IMR-90 (cell line): ENCODE measurements around the gene DYRK1A. TPM values are rescaled to one million over a fixed set of nuclear protein-coding genes. Genes with fewer than 3 reads are reported as not detected.

Source experiments
- ATAC-seq: fragments of 200-7000 bp; cut with Tn5 transposase; 2 replicates; pipeline ENCODE4 v1.9.1; 2020; ENCODE audit warnings: low read depth, mild to moderate bottlenecking, moderate library complexity
- BruUV-seq: library from RNA; stranded (reverse); fragments of 400-500 nt; replicated peaks from 2 replicates; lab custom pipeline; 2021; lab: Mats Ljungman, UMichigan
- CTCF ChIA-PET: fragments of 300-600 bp; formaldehyde crosslinking; extraction: SDS; loops from one replicate; lab custom pipeline; 2021; ENCODE audit warnings: antibody characterized with exemption; lab: Yijun Ruan, JAX
- POLR2A ChIA-PET: fragments of 300-600 bp; sonication (Branson Sonifier 250); formaldehyde crosslinking; loops from one replicate; lab custom pipeline; 2022; ENCODE audit warnings: antibody characterized with exemption; ENCODE audit not compliant: unreplicated experiment; lab: Charles Lee
- DNase-seq: peaks from one replicate; pipeline ENCODE4 v3.0.0; 2013
- H2AFZ ChIP-seq: replicated peaks from 2 replicates; pipeline ENCODE3; 2013; ENCODE audit warnings: low read length, mild to moderate bottlenecking; ENCODE audit not compliant: poor library complexity
- H2AK5ac ChIP-seq: 2 replicates; pipeline ENCODE4 v1.6.1; 2013; ENCODE audit warnings: low read depth, low read length, inconsistent platforms
- H2AK9ac ChIP-seq: replicated peaks from 2 replicates; pipeline ENCODE3; 2013; ENCODE audit warnings: mild to moderate bottlenecking, low read depth, low read length, moderate library complexity; ENCODE audit not compliant: poor library complexity
- H2BK120ac ChIP-seq: 2 replicates; pipeline ENCODE4 v1.6.1; 2013; ENCODE audit warnings: low read depth, low read length, inconsistent platforms
- H2BK15ac ChIP-seq: 3 replicates; pipeline ENCODE4 v1.6.1; 2013; ENCODE audit warnings: low read depth, low read length, inconsistent platforms
- H2BK20ac ChIP-seq: 2 replicates; pipeline ENCODE4 v1.6.1; 2013; ENCODE audit warnings: low read depth, mild to moderate bottlenecking, inconsistent platforms, low read length, moderate library complexity
- H2BK5ac ChIP-seq: 2 replicates; pipeline ENCODE4 v1.6.1; 2013; ENCODE audit warnings: mild to moderate bottlenecking, low read depth, low read length, inconsistent platforms; ENCODE audit not compliant: poor library complexity, severe bottlenecking
- H3K14ac ChIP-seq: replicated peaks from 2 replicates; pipeline ENCODE4 v1.6.1; 2013; ENCODE audit warnings: low read depth, low read length, inconsistent platforms
- H3K18ac ChIP-seq: 2 replicates; pipeline ENCODE4 v1.6.1; 2013; ENCODE audit warnings: low read depth, low read length, control low read depth
- H3K23ac ChIP-seq: 2 replicates; pipeline ENCODE4 v1.6.1; 2013; ENCODE audit warnings: low read depth, low read length, inconsistent platforms
- H3K27ac ChIP-seq: 2 replicates; pipeline ENCODE4 v1.5.1; 2013; ENCODE audit warnings: mild to moderate bottlenecking, control low read depth, low read length; ENCODE audit not compliant: insufficient read depth
- H3K27me3 ChIP-seq: 2 replicates; pipeline ENCODE4 v1.6.1; 2013; ENCODE audit warnings: low read length; ENCODE audit not compliant: control insufficient read depth, insufficient read depth
- H3K36me3 ChIP-seq: 2 replicates; pipeline ENCODE4 v1.6.1; 2013; ENCODE audit warnings: low read length, mixed read lengths; ENCODE audit not compliant: control insufficient read depth, insufficient read depth
- H3K4ac ChIP-seq: 2 replicates; pipeline ENCODE4 v1.6.1; 2013; ENCODE audit warnings: low read depth, low read length, inconsistent platforms
- H3K4me1 ChIP-seq: 2 replicates; pipeline ENCODE4 v1.6.1; 2013; ENCODE audit warnings: low read length, mixed read lengths; ENCODE audit not compliant: control insufficient read depth, insufficient read depth
- H3K4me2 ChIP-seq: 2 replicates; pipeline ENCODE4 v1.6.1; 2013; ENCODE audit warnings: low read depth, mild to moderate bottlenecking, control low read depth, low read length, moderate library complexity
- H3K4me3 ChIP-seq: 2 replicates; pipeline ENCODE4 v1.5.1; 2013; ENCODE audit warnings: low read depth, mild to moderate bottlenecking, control low read depth, low read length, moderate library complexity; ENCODE audit not compliant: insufficient read depth
- H3K56ac ChIP-seq: 2 replicates; pipeline ENCODE4 v1.6.1; 2013; ENCODE audit warnings: low read length, inconsistent platforms; ENCODE audit not compliant: insufficient read depth; ENCODE audit errors: extremely low read depth
- H3K79me1 ChIP-seq, 2 experiments: 2 replicates each; pipeline ENCODE4 v1.6.1; 2013; ENCODE audit warnings: low read length in 2 of 2, inconsistent platforms in 1 of 2, low read depth in 1 of 2
- H3K9ac ChIP-seq: 2 replicates; pipeline ENCODE4 v1.6.1; 2013; ENCODE audit warnings: low read depth, low read length, control low read depth
- H3K9me1 ChIP-seq: 2 replicates; pipeline ENCODE4 v1.6.1; 2013; ENCODE audit warnings: low read length, inconsistent platforms; ENCODE audit not compliant: insufficient read depth
- H3K9me3 ChIP-seq: 2 replicates; pipeline ENCODE4 v1.6.1; 2013; ENCODE audit warnings: low read length; ENCODE audit not compliant: control insufficient read depth, insufficient read depth
- H4K20me1 ChIP-seq: 2 replicates; pipeline ENCODE4 v1.6.1; 2013; ENCODE audit warnings: low read length, inconsistent platforms; ENCODE audit not compliant: insufficient read depth
- H4K5ac ChIP-seq: 2 replicates; pipeline ENCODE4 v1.6.1; 2013; ENCODE audit warnings: mild to moderate bottlenecking, low read depth, low read length, control low read depth
- H4K8ac ChIP-seq, 2 experiments: 2 replicates each; pipeline ENCODE4 v1.6.1; 2013; ENCODE audit warnings: low read depth in 2 of 2, low read length in 2 of 2, control low read depth in 1 of 2, inconsistent platforms in 1 of 2
- H4K91ac ChIP-seq: 2 replicates; pipeline ENCODE4 v1.6.1; 2013; ENCODE audit warnings: low read depth, low read length, inconsistent platforms; ENCODE audit not compliant: insufficient read depth
- BHLHE40 ChIP-seq: fragments of 150-350 bp; IDR thresholded peaks from 2 replicates; pipeline ENCODE4 v1.6.1; 2016; ENCODE audit warnings: mild to moderate bottlenecking, low read depth, low read length
- CEBPB ChIP-seq: IDR thresholded peaks from 2 replicates; pipeline ENCODE4 v1.6.1; 2012; ENCODE audit warnings: low read depth, low read length, improper control_type of control experiment
- CHD1 ChIP-seq: IDR thresholded peaks from 2 replicates; pipeline ENCODE4 v1.6.1; 2012; ENCODE audit warnings: low read depth, low read length, improper control_type of control experiment
- MAFK ChIP-seq: IDR thresholded peaks from 2 replicates; pipeline ENCODE4 v1.6.1; 2012; ENCODE audit warnings: low read depth, low read length, improper control_type of control experiment
- MAZ ChIP-seq: IDR thresholded peaks from 2 replicates; pipeline ENCODE4 v1.6.1; 2012; ENCODE audit warnings: low read depth, mild to moderate bottlenecking, low read length, improper control_type of control experiment, moderate library complexity, borderline replicate concordance
- MXI1 ChIP-seq: IDR thresholded peaks from 2 replicates; pipeline ENCODE4 v1.6.1; 2012; ENCODE audit warnings: low read depth, mild to moderate bottlenecking, low read length, moderate library complexity, borderline replicate concordance
- POLR2A ChIP-seq: IDR thresholded peaks from 2 replicates; pipeline ENCODE4 v1.6.1; 2012; ENCODE audit warnings: mild to moderate bottlenecking, low read depth, low read length
- RCOR1 ChIP-seq: IDR thresholded peaks from 2 replicates; pipeline ENCODE4 v1.6.1; 2012; ENCODE audit warnings: mild to moderate bottlenecking, low read length, improper control_type of control experiment; ENCODE audit not compliant: insufficient replicate concordance
- SMC3 ChIP-seq: fragments of 150-350 bp; IDR thresholded peaks from 2 replicates; pipeline ENCODE4 v1.6.1; 2016; ENCODE audit warnings: low read depth, mild to moderate bottlenecking, antibody characterized with exemption, low read length, moderate library complexity
- WGBS, 2 experiments: methylation state at CpG; one replicate each; pipeline versions ENCODE4 v1.1.5 to v1.1.7; 2013; ENCODE audit warnings: missing lambda C conversion rate in 2 of 2; ENCODE audit not compliant: insufficient read length in 1 of 2; ENCODE audit errors: extremely low coverage in 2 of 2; 5-methylcytosine and 5-hydroxymethylcytosine counted together
- dilution Hi-C: fragments of 300-500 bp; cut with HindIII; formaldehyde crosslinking; loops from one replicate; pipeline ENCODE4 v1.14.3; 2018; ENCODE audit warnings: low sequenced_read_pairs; ENCODE audit not compliant: unreplicated experiment
- in situ Hi-C: fragments of 300-500 bp; cut with MboI; formaldehyde crosslinking; loops from 3 replicates; pipeline ENCODE4 v1.14.3; 2019; ENCODE audit warnings: low sequenced_read_pairs, inconsistent platforms, mixed read lengths
- intact Hi-C: fragments of 100-400 bp; cut with micrococcal nuclease; formaldehyde crosslinking; loops from 2 replicates; pipeline ENCODE4 v1.10.0; 2022
- polyA plus RNA-seq, 3 experiments: library from polyadenylated mRNA; depleted of rRNA; stranded (reverse); fragments of >200 nt; gene quantifications; 2 replicates each; pipeline ENCODE4 v1.2.3, GENCODE V29; 2012; ENCODE audit warnings: low replicate concordance in 1 of 3
- total RNA-seq: library from RNA; depleted of rRNA; stranded (reverse); fragments of >200 nt; gene quantifications from 2 replicates; pipeline ENCODE4 v1.2.3, GENCODE V29; 2012
- TF ChIP-seq, protein P1 (sequence below): fragments of 150-350 bp; IDR thresholded peaks from 2 replicates; pipeline ENCODE4 v1.6.1; 2017; ENCODE audit warnings: mild to moderate bottlenecking, antibody characterized with exemption, low read length, low read depth
- TF ChIP-seq, protein P2 (sequence below): fragments of 150-350 bp; IDR thresholded peaks from 2 replicates; pipeline ENCODE4 v1.6.1; 2016; ENCODE audit warnings: low read depth, mild to moderate bottlenecking, low read length, moderate library complexity, borderline replicate concordance

DYRK1A gene
- total and polyA plus RNA-seq, 2 of the 4 experiments (the other 2 are of a cell fraction): 18.6 to 50.5 TPM

DNA sequence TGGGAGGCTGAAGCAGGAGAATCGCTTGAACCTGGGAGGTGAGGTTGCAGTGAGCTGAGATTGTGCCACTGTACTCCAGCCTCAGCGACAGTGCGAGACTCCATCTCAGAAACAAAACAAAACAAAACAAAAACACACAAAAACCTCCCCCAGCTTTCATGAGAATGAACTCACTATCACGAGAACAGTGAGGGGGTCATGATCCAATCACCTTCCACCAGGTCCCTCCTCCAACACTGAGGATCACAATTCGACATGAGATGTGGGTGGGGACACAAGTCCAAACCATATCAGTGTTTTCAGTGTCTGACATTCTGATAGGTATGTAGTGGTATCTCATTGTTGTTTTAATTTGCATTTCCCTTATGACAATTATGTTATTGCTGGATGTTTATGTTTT is 31.5 kb upstream of the DYRK1A start:
- H4K91ac ChIP-seq: no peak overlapping the region
- no peaks in the 10 kb centered on the region for H3K9me3 ChIP-seq
- POLR2A ChIA-PET: no interaction called here
- CTCF ChIA-PET: no interaction called here
- no peak overlapping the region; the same call in 1 of the 2 replicates for H2BK20ac ChIP-seq
- dilution Hi-C loops: no loop called here
- H3K56ac ChIP-seq: no peak overlapping the region
- H3K14ac ChIP-seq: 0 out of 2 replicates have a peak overlapping the region, but pooled peaks have one; percentile 50
- BruUV-seq: no TSS peak
- peaks cover 4% of the 10 kb centered on the region; the same call in 1 of the 2 replicates for H3K9me1 ChIP-seq
- TF ChIP-seq CHD1 (no peak), BHLHE40 (no peak), MAZ (no peak), MAFK (no peak), RCOR1 (no peak), CEBPB (no peak), SMC3 (no peak), MXI1 (no peak), POLR2A (no peak)
- TF ChIP-seq, protein P1, sequence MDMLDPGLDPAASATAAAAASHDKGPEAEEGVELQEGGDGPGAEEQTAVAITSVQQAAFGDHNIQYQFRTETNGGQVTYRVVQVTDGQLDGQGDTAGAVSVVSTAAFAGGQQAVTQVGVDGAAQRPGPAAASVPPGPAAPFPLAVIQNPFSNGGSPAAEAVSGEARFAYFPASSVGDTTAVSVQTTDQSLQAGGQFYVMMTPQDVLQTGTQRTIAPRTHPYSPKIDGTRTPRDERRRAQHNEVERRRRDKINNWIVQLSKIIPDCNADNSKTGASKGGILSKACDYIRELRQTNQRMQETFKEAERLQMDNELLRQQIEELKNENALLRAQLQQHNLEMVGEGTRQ: no peak
- TF ChIP-seq, protein P2, sequence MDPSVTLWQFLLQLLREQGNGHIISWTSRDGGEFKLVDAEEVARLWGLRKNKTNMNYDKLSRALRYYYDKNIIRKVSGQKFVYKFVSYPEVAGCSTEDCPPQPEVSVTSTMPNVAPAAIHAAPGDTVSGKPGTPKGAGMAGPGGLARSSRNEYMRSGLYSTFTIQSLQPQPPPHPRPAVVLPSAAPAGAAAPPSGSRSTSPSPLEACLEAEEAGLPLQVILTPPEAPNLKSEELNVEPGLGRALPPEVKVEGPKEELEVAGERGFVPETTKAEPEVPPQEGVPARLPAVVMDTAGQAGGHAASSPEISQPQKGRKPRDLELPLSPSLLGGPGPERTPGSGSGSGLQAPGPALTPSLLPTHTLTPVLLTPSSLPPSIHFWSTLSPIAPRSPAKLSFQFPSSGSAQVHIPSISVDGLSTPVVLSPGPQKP: no peak
- no peak overlapping the region for H4K8ac ChIP-seq
- no peak overlapping the region for H2BK120ac ChIP-seq
- no peak overlapping the region for H3K18ac ChIP-seq
- H3K23ac ChIP-seq: no peak overlapping the region
- H3K79me1 ChIP-seq: no peaks in the 10 kb centered on the region
- H4K5ac ChIP-seq: no peak overlapping the region
- H2AFZ ChIP-seq: no peak overlapping the region
- in situ Hi-C loops: no loop called here
- no peak overlapping the region for H2AK9ac ChIP-seq
- no peak overlapping the region for H3K4me2 ChIP-seq
- ATAC-seq (no peak), DNase-seq (no peak)
- H2AK5ac ChIP-seq: no peak overlapping the region
- no peak overlapping the region for H3K27ac ChIP-seq
- no CpG with 5 or more reads among the region's 5 CpGs for WGBS, 2 experiments
- intact Hi-C loops: no loop called here
- H2BK5ac ChIP-seq: no peak overlapping the region
- H3K9ac ChIP-seq: no peak overlapping the region
- peaks cover 5% of the 10 kb centered on the region for H3K4me1 ChIP-seq
- H4K20me1 ChIP-seq: no peaks in the 10 kb centered on the region
- no peak overlapping the region for H3K4ac ChIP-seq
- H3K4me3 ChIP-seq: no peak overlapping the region
- H3K36me3 ChIP-seq: no peaks in the 10 kb centered on the region
- H3K27me3 ChIP-seq: no peaks in the 10 kb centered on the region
- H2BK15ac ChIP-seq: no peak overlapping the region
